Epidermal melanocyte (primary cell): ENCODE measurements around the gene ODAPH.
A peak's percentile ranks its signal among the peaks of the same experiment; 100 is the strongest.
"Not testable (repeated sequence)": the region's sequence is repeated elsewhere in the genome, so short reads cannot be mapped to it uniquely, and the experiment has no call there.

ENCODE experiments used
- DNase-seq: peaks from one replicate; pipeline ENCODE4 v3.0.0; 2011; ENCODE audit warnings: low spot score; ENCODE audit not compliant: insufficient read length

The ODAPH gene

GRCh38 chr4:75555294-75556164 lies at the start of gene ODAPH:
TSS of gene ODAPH (plus strand) at chr4:75556066. CDS start at chr4:75556083, 17 bp downstream.
- no peak for DNase-seq

GRCh38 chr4:75509592-75509991 lies 46.3 kb upstream of the ODAPH start:
- not testable (repeated sequence) for DNase-seq

- no peak for DNase-seq
Observed at GRCh38 chr4:75511841-75512240, 44.0 kb upstream of the ODAPH start.

- DNase-seq: no peak
Observed at GRCh38 chr4:75512386-75513211, 43.3 kb upstream of the ODAPH start.

GRCh38 chr4:75513526-75514130 lies 42.2 kb upstream of the ODAPH start:
- no peak for DNase-seq

- DNase-seq: peak; percentile 43
Observed at GRCh38 chr4:75514131-75514948, 41.5 kb upstream of the ODAPH start, which contains the start of the genes RCHY1 and THAP6. TSS of gene RCHY1 (minus strand) at chr4:75514403. CDS start at chr4:75514286, 117 bp downstream. TSS of gene THAP6 (plus strand) at chr4:75514473. CDS start at chr4:75515453, 980 bp downstream.

- no peak for DNase-seq
Observed at GRCh38 chr4:75514949-75515612, 40.8 kb upstream of the ODAPH start.

- DNase-seq: no peak
Observed at GRCh38 chr4:75516144-75516543, 39.7 kb upstream of the ODAPH start.

- DNase-seq: not testable (repeated sequence)
Observed at GRCh38 chr4:75519452-75519851, 36.4 kb upstream of the ODAPH start.

- DNase-seq: no peak
Observed at GRCh38 chr4:75525086-75525485, 30.8 kb upstream of the ODAPH start.

GRCh38 chr4:75525910-75526309 lies 30.0 kb upstream of the ODAPH start:
- DNase-seq: no peak

GRCh38 chr4:75527482-75527881 lies 28.4 kb upstream of the ODAPH start:
- DNase-seq: no peak

GRCh38 chr4:75530556-75531322 lies 25.1 kb upstream of the ODAPH start:
- DNase-seq: no peak

GRCh38 chr4:75531536-75532143 lies 24.2 kb upstream of the ODAPH start:
- DNase-seq: not testable (repeated sequence)

- DNase-seq: not testable (repeated sequence)
Observed at GRCh38 chr4:75533339-75533887, 22.5 kb upstream of the ODAPH start.

- not testable (repeated sequence) for DNase-seq
Observed at GRCh38 chr4:75533926-75534325, 21.9 kb upstream of the ODAPH start.

- DNase-seq: not testable (repeated sequence)
Observed at GRCh38 chr4:75537308-75537707, 18.6 kb upstream of the ODAPH start.

- no peak for DNase-seq
Observed at GRCh38 chr4:75542824-75543223, 13.0 kb upstream of the ODAPH start.

GRCh38 chr4:75544220-75544619 lies 11.6 kb upstream of the ODAPH start:
- DNase-seq: not testable (repeated sequence)
